ENCODE results near the gene NUP93.

- TF ChIP-seq RAD21 (IDR thresholded peaks at IDR 0.05; ENCODE audit: low read depth): no peak
- TF ChIP-seq CTCF (IDR thresholded peaks at IDR 0.05 in 2 of 3, conservative IDR thresholded peaks at IDR 0.05 in 1 of 3; ENCODE audit: borderline replicate concordance in 1 of 3, insufficient read depth in 1 of 3, low read depth in 2 of 3, low read length in 2 of 3): no peak
- TF ChIP-seq MAX (IDR thresholded peaks at IDR 0.05): no peak
Measured at GRCh38 chr16:56798955-56799354, 69.0 kb downstream of the NUP93 start.

All from HCT116 (cell line).